ENCODE data around the gene PCCB.
"Not testable (repeated sequence)": the region's sequence is repeated elsewhere in the genome, so short reads cannot be mapped to it uniquely, and the experiment has no call there.

PCCB gene

GRCh38 chr3:136327671-136328070 lies 77.5 kb downstream of the PCCB start:
- DNase-seq (ENCODE audit: low read depth) = no peak

GRCh38 chr3:136329593-136329992 lies 79.5 kb downstream of the PCCB start:
- no peak for DNase-seq (ENCODE audit: low read depth)

GRCh38 chr3:136330900-136331299 lies 80.8 kb downstream of the PCCB start:
- DNase-seq (ENCODE audit: low read depth) = no peak

GRCh38 chr3:136332302-136332701 lies 82.2 kb downstream of the PCCB start:
- DNase-seq (ENCODE audit: low read depth) = no peak

GRCh38 chr3:136332776-136333175 lies 82.6 kb downstream of the PCCB start:
- DNase-seq (ENCODE audit: low read depth) = no peak

- DNase-seq (ENCODE audit: low read depth) = no peak
These were observed 84.1 kb downstream of the PCCB start for GRCh38 chr3:136334209-136334608.

- not testable (repeated sequence) for DNase-seq (ENCODE audit: low read depth)
These were observed 84.6 kb downstream of the PCCB start for GRCh38 chr3:136334726-136335125.

- no peak for DNase-seq (ENCODE audit: low read depth)
These were observed 86.4 kb downstream of the PCCB start for GRCh38 chr3:136336329-136337100.

GRCh38 chr3:136343446-136343845 lies 93.3 kb downstream of the PCCB start:
- DNase-seq (ENCODE audit: low read depth) = no peak

- no peak for DNase-seq (ENCODE audit: low read depth)
These were observed 93.9 kb downstream of the PCCB start for GRCh38 chr3:136343873-136344555.

GRCh38 chr3:136346486-136346885 lies 96.3 kb downstream of the PCCB start:
- DNase-seq (ENCODE audit: low read depth) = no peak

- DNase-seq (ENCODE audit: low read depth) = no peak
These were observed 100.0 kb downstream of the PCCB start for GRCh38 chr3:136350132-136350531.

GRCh38 chr3:136350557-136350956 lies 100.4 kb downstream of the PCCB start:
- no peak for DNase-seq (ENCODE audit: low read depth)

- no peak for DNase-seq (ENCODE audit: low read depth)
These were observed 101.2 kb downstream of the PCCB start for GRCh38 chr3:136351351-136351750.

GRCh38 chr3:136351905-136352304 lies 101.8 kb downstream of the PCCB start:
- no peak for DNase-seq (ENCODE audit: low read depth)

- no peak for DNase-seq (ENCODE audit: low read depth)
These were observed 103.3 kb downstream of the PCCB start for GRCh38 chr3:136353461-136353860.

GRCh38 chr3:136366289-136366688 lies 116.1 kb downstream of the PCCB start:
- DNase-seq (ENCODE audit: low read depth) = no peak

GRCh38 chr3:136375800-136376199 lies 125.7 kb downstream of the PCCB start:
- DNase-seq (ENCODE audit: low read depth) = not testable (repeated sequence)

GRCh38 chr3:136377508-136377907 lies 127.4 kb downstream of the PCCB start:
- DNase-seq (ENCODE audit: low read depth) = no peak

GRCh38 chr3:136378011-136378410 lies 127.9 kb downstream of the PCCB start:
- no peak for DNase-seq (ENCODE audit: low read depth)
